ENCODE data around the gene HTRA3. TPM values are rescaled to one million over a fixed set of nuclear protein-coding genes. Genes with fewer than 3 reads are reported as not detected.

The HTRA3 gene
- total RNA-seq, 4 donors from 2014 or later = 3.3 to 22.5 (median 10.3) TPM

DNA sequence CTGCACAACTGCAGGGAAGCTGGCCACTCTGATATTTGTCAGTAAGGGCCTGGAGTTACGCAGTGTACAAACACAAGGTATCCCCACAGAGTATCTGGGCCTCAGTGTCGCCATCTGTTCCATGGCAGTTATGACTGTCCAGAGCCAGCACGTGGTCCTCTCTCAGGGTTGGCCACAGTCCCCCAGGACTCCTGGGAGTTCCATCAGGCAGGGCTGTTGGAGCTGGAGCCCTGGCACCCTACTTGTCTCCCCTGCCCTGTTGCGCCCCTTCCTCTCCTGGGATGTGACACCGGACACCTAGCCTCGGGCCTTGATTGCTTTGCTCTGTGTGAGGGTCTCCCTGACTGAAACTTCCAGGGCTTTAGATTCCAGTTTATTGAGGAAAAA is 8.4 kb downstream of the HTRA3 start:
- Histone ChIP-seq H3K4me3 (no peak overlapping the region), H3K9me3 (no peaks in the 10 kb centered on the region), H3K27ac (no peak overlapping the region), H3K36me3 (no peaks in the 10 kb centered on the region), H3K27me3 (no peaks in the 10 kb centered on the region), H3K4me1 (peaks cover 50% of the 10 kb centered on the region)
- DNase-seq (ENCODE audit: low spot score in 2 of 2) = peak in 1 of 2 donors; percentile 73
- TF ChIP-seq EP300 (IDR thresholded peaks at IDR 0.05) (no peak), POLR2AphosphoS5 (IDR thresholded peaks at IDR 0.05) (no peak), POLR2A (IDR thresholded peaks at IDR 0.05) (no peak)
- TF ChIP-seq, protein P1, sequence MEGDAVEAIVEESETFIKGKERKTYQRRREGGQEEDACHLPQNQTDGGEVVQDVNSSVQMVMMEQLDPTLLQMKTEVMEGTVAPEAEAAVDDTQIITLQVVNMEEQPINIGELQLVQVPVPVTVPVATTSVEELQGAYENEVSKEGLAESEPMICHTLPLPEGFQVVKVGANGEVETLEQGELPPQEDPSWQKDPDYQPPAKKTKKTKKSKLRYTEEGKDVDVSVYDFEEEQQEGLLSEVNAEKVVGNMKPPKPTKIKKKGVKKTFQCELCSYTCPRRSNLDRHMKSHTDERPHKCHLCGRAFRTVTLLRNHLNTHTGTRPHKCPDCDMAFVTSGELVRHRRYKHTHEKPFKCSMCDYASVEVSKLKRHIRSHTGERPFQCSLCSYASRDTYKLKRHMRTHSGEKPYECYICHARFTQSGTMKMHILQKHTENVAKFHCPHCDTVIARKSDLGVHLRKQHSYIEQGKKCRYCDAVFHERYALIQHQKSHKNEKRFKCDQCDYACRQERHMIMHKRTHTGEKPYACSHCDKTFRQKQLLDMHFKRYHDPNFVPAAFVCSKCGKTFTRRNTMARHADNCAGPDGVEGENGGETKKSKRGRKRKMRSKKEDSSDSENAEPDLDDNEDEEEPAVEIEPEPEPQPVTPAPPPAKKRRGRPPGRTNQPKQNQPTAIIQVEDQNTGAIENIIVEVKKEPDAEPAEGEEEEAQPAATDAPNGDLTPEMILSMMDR (IDR thresholded peaks at IDR 0.05) = no peak
- WGBS = 63% methylated on average over 3 of the region's 6 CpGs

DNA sequence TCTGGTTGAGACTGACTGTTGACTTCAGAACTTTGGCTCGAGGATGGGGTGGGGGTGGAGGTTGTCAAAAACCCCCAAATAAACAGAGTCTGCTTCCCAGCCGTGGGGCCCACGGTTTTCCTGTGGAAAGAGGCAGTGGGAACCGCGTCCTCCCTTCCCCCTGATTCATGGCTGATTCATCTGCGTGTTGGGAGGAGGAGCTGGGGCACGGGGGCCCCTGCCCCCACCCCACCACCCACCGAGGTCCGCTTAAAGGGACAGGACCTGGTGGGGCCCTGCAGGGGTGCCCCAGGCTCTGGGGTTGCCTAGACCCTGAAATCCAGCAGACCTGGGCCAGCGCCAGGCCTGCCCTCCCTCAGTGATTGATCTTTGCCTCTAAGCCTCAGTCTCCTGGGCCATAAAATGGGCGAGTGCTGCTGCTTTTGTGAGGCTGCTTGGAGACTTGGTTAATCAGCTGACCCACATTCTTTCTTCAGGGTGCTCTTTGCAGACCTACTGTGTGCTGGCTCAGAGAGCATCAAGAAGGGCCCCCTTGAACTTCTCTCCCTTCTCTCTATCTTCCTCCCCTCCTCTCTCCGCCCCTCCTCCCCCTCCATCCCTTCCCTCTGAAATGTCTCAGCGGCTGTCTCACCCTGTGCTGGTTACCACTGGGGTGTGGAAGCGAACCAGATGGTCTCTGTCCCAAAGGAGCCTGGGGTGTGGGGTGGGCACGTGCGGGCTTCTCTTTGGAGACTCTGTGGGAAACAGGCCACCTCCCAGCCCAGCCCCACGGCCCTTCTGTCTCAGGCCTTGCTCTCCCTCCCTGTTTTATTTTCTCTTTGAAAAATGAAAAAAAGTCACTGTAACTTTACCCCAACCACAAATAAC is 9.1 kb downstream of the HTRA3 start:
- H3K4me3 ChIP-seq = no peak overlapping the region
- no peaks in the 10 kb centered on the region for H3K9me3 ChIP-seq
- TF ChIP-seq POLR2AphosphoS5 (IDR thresholded peaks at IDR 0.05) (no peak), EP300 (IDR thresholded peaks at IDR 0.05) (no peak), POLR2A (IDR thresholded peaks at IDR 0.05) (no peak)
- TF ChIP-seq, protein P1 (IDR thresholded peaks at IDR 0.05) = no peak
- H3K36me3 ChIP-seq = no peaks in the 10 kb centered on the region
- DNase-seq (ENCODE audit: low spot score in 2 of 2) = peak in 1 of 2 donors; percentile 78
- peak overlapping the region; percentile 17 for H3K27ac ChIP-seq
- H3K27me3 ChIP-seq = no peaks in the 10 kb centered on the region
- 30% methylated on average over 17 of the region's 17 CpGs for WGBS
- H3K4me1 ChIP-seq = peaks cover 46% of the 10 kb centered on the region

DNA sequence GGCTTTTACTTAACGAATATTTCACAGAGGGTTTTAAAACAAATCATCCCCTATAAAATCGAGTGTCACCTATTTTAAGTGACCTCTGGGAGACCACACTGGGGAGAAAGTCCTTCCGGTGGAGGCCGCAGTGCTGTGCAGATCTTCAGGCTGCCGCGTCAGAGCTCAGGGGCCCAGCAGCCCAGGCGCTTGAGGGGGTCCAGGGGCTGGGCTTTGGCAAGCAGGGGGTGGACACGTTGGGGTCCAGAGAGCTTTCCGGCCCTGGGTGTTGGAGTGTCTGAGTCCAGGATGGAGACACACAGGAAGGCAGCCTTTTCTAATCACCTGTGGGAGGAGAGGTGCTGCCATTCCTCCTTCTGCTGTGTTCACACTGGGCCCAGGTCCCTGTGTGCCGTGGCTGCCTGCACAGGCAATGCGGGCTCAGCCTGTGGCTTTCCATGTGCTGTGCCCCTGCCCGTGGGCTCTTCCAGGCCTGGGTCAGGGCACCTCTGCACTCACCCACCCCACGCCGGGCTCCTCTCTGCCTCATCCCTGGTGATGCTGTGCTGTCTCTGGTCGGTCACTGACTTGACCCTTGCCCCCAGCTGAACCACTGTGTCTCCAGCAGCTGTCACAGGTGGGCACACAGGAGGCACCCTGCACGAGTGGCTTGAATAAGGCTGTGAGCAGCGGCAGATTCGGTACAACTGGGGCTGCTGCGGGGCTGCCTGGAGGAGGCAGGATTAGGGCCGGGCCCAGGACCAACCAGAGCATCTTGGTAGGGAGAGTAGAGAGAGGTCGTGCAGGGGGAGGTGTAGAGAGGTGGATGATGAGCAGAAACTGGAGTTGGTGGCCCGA is 10.0 kb downstream of the HTRA3 start:
- TF ChIP-seq, protein P1 (IDR thresholded peaks at IDR 0.05) = no peak
- TF ChIP-seq POLR2A (IDR thresholded peaks at IDR 0.05) = no peak
- no peak for TF ChIP-seq EP300 (IDR thresholded peaks at IDR 0.05)
- TF ChIP-seq POLR2AphosphoS5 (IDR thresholded peaks at IDR 0.05) = no peak
- DNase-seq (ENCODE audit: low spot score in 2 of 2) = peak in 1 of 2 donors; percentile 58
- Histone ChIP-seq H3K27me3 (no peaks in the 10 kb centered on the region), H3K9me3 (no peaks in the 10 kb centered on the region), H3K4me3 (no peak overlapping the region), H3K36me3 (no peaks in the 10 kb centered on the region), H3K27ac (no peak overlapping the region), H3K4me1 (peaks cover 41% of the 10 kb centered on the region)
- WGBS = 80% methylated on average over 22 of the region's 22 CpGs

DNA sequence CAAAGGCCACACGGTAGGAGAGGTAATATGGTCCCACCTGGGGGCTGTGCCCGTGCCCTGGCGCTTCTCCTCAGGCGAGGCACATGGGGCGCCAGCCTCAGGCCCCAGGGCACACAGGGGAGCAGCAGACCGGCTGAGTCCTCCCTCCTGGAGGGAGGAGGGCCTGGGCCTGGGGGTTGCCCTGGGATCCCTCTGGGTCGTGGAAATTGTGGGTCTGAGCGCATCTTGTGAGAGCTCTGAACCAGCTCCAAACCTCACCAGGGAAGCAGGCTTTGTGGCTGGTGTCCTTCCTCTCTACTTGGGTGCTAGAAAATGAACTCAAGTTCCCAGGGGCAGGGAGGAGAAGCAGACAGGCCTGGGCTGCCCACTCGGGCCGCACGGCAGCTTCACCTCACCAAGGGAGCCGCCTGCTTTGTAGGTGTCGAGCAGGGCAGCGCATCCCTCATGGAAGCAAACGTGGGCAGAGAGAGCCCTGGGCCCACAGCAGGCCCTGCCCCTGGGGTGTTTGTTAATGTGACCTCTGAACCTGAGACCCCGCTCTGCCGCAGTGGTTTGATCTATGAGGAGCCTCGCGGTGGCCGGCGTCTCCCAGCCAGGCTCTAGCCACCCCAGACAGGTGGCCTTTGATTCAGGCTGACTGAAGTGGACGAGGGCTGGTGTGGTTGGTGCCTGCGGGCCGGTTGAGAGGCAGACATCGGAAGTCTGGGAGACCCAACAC is 10.8 kb downstream of the HTRA3 start:
- H3K4me3 ChIP-seq = no peak overlapping the region
- no peak for TF ChIP-seq EP300 (IDR thresholded peaks at IDR 0.05)
- H3K27ac ChIP-seq = no peak overlapping the region
- no peaks in the 10 kb centered on the region for H3K9me3 ChIP-seq
- WGBS = 86% methylated on average over 21 of the region's 25 CpGs
- peaks cover 36% of the 10 kb centered on the region for H3K4me1 ChIP-seq
- no peaks in the 10 kb centered on the region for H3K27me3 ChIP-seq
- DNase-seq (ENCODE audit: low spot score in 2 of 2) = peak in 1 of 2 donors; percentile 55
- H3K36me3 ChIP-seq = no peaks in the 10 kb centered on the region

DNA sequence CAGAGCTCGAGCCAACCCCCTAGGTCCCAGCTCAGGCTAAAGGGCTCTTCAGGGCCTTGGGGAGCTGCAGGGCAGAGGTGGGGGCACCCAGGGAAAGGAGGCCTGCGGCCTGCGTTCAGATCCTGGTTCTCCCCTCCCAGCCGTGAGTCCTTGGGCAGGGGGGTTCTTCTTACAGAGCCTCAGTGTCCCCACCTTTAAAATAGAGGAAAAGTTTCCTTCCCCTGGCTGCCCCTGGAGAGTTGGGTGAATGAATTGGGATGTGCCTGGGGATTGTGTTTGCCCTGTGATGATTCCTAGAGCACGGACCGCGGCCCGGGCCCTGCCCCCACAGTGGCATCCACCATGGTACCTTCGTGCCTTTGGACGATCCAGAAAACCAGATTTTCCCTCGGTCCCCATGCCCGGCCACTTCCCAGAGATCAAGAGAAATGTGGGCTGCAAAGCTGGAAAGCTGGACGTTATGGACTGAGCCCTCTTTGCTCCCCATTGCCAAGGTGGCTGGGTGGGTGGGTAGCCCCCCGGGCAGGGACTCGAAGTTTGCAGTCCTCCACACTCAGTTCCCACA is 11.4 kb downstream of the HTRA3 start:
- DNase-seq (ENCODE audit: low spot score in 2 of 2) = peak in 1 of 2 donors; percentile 51
- TF ChIP-seq POLR2AphosphoS5 (IDR thresholded peaks at IDR 0.05) (no peak), EP300 (IDR thresholded peaks at IDR 0.05) (no peak), POLR2A (IDR thresholded peaks at IDR 0.05) (no peak)
- TF ChIP-seq, protein P1 (IDR thresholded peaks at IDR 0.05) = no peak
- Histone ChIP-seq H3K27me3 (no peaks in the 10 kb centered on the region), H3K36me3 (no peaks in the 10 kb centered on the region), H3K4me3 (no peak overlapping the region), H3K9me3 (no peaks in the 10 kb centered on the region), H3K27ac (peak overlapping the region; percentile 51), H3K4me1 (peaks cover 29% of the 10 kb centered on the region)
- WGBS = 87% methylated on average over 8 of the region's 15 CpGs

All from suprapubic skin (tissue), 4 donors.